ENCODE data around the gene CFAP77. TPM values are rescaled to one million over a fixed set of nuclear protein-coding genes. Genes with fewer than 3 reads are reported as not detected.

Gene CFAP77
- polyA plus RNA-seq, 3 donors = 1.3 to 1.7 (median 1.5) TPM

GRCh38 chr9:132531710-132532570 lies 121.9 kb downstream of the CFAP77 start:
- DNase-seq (ENCODE audit: extremely low read depth in 1 of 11, low read depth in 9 of 11, low spot score in 4 of 11) = no peak

- DNase-seq (ENCODE audit: extremely low read depth in 1 of 11, low read depth in 9 of 11, low spot score in 4 of 11) = no peak
These were observed 124.8 kb downstream of the CFAP77 start for GRCh38 chr9:132534832-132535231.

- DNase-seq (ENCODE audit: extremely low read depth in 1 of 11, low read depth in 9 of 11, low spot score in 4 of 11) = no peak
These were observed 126.1 kb downstream of the CFAP77 start for GRCh38 chr9:132536124-132536523.

GRCh38 chr9:132537352-132537751 lies 127.3 kb downstream of the CFAP77 start:
- no peak for DNase-seq (ENCODE audit: extremely low read depth in 1 of 11, low read depth in 9 of 11, low spot score in 4 of 11)

- DNase-seq (ENCODE audit: extremely low read depth in 1 of 11, low read depth in 9 of 11, low spot score in 4 of 11) = no peak
These were observed 128.1 kb downstream of the CFAP77 start for GRCh38 chr9:132538071-132538470.

- no peak for DNase-seq (ENCODE audit: extremely low read depth in 1 of 11, low read depth in 9 of 11, low spot score in 4 of 11)
These were observed 129.1 kb downstream of the CFAP77 start for GRCh38 chr9:132539096-132539495.

GRCh38 chr9:132541051-132541450 lies 131.0 kb downstream of the CFAP77 start:
- no peak for DNase-seq (ENCODE audit: extremely low read depth in 1 of 11, low read depth in 9 of 11, low spot score in 4 of 11)

- no peak for DNase-seq (ENCODE audit: extremely low read depth in 1 of 11, low read depth in 9 of 11, low spot score in 4 of 11)
These were observed 132.1 kb downstream of the CFAP77 start for GRCh38 chr9:132541870-132542830.

GRCh38 chr9:132543251-132543650 lies 133.2 kb downstream of the CFAP77 start:
- DNase-seq (ENCODE audit: extremely low read depth in 1 of 11, low read depth in 9 of 11, low spot score in 4 of 11) = no peak

GRCh38 chr9:132543960-132544359 lies 133.9 kb downstream of the CFAP77 start:
- DNase-seq (ENCODE audit: extremely low read depth in 1 of 11, low read depth in 9 of 11, low spot score in 4 of 11) = no peak

GRCh38 chr9:132545578-132545977 lies 135.6 kb downstream of the CFAP77 start:
- DNase-seq (ENCODE audit: extremely low read depth in 1 of 11, low read depth in 9 of 11, low spot score in 4 of 11) = no peak

GRCh38 chr9:132546148-132547051 lies 136.4 kb downstream of the CFAP77 start:
- peak in 3 of 11 donors; percentile 41 to 69 (median 54) for DNase-seq (ENCODE audit: extremely low read depth in 1 of 11, low read depth in 9 of 11, low spot score in 4 of 11)

- no peak for DNase-seq (ENCODE audit: extremely low read depth in 1 of 11, low read depth in 9 of 11, low spot score in 4 of 11)
These were observed 137.0 kb downstream of the CFAP77 start for GRCh38 chr9:132547052-132547431.

- DNase-seq (ENCODE audit: extremely low read depth in 1 of 11, low read depth in 9 of 11, low spot score in 4 of 11) = no peak
These were observed 137.4 kb downstream of the CFAP77 start for GRCh38 chr9:132547436-132547835.

- DNase-seq (ENCODE audit: extremely low read depth in 1 of 11, low read depth in 9 of 11, low spot score in 4 of 11) = no peak
These were observed 138.1 kb downstream of the CFAP77 start for GRCh38 chr9:132547976-132548730.

- no peak for DNase-seq (ENCODE audit: extremely low read depth in 1 of 11, low read depth in 9 of 11, low spot score in 4 of 11)
These were observed 139.0 kb downstream of the CFAP77 start for GRCh38 chr9:132548751-132549640.

- DNase-seq (ENCODE audit: extremely low read depth in 1 of 11, low read depth in 9 of 11, low spot score in 4 of 11) = no peak
These were observed 141.5 kb downstream of the CFAP77 start for GRCh38 chr9:132551556-132551955.

Measured in renal cortex interstitium (tissue), 11 donors.